ENCODE results near the gene PRKRA. TPM values are rescaled to one million over a fixed set of nuclear protein-coding genes. Genes with fewer than 3 reads are reported as not detected.

Gene PRKRA
- total and polyA plus RNA-seq, 2 of the 13 experiments (the other 11 are each of a cell fraction or from before 2014, with no cell fraction given), result 53.1 to 74.7 TPM

GRCh38 chr2:178450774-178451525 is at the start of gene PRKRA, which contains the start of gene PJVK (continued):
- TF ChIP-seq TBX2 (CRISPR knock-in tag; IDR thresholded peaks at IDR 0.05; ENCODE audit: borderline replicate concordance) (peak; percentile 90), YY1 (IDR thresholded peaks at IDR 0.05; ENCODE audit: insufficient read depth, insufficient replicate concordance, low read depth, low read length) (peak; percentile 32), KDM2A (CRISPR knock-in tag; IDR thresholded peaks at IDR 0.05; ENCODE audit: borderline replicate concordance, low read depth) (peak; percentile 95), NFKB2 (CRISPR knock-in tag; IDR thresholded peaks at IDR 0.05; ENCODE audit: borderline replicate concordance) (peak; percentile 40; the same call in 1 of the 2 replicates), SP5 (CRISPR knock-in tag; IDR thresholded peaks at IDR 0.05; ENCODE audit: borderline replicate concordance, low read depth) (peak; percentile 74), SETDB1 (CRISPR knock-in tag; IDR thresholded peaks at IDR 0.05; ENCODE audit: borderline replicate concordance) (no peak), HHEX (CRISPR knock-in tag; IDR thresholded peaks at IDR 0.05) (no peak; the same call in 1 of the 2 replicates), FOXK1 (CRISPR knock-in tag; IDR thresholded peaks at IDR 0.05; ENCODE audit: borderline replicate concordance, low read depth) (no peak; the same call in 1 of the 2 replicates), CEBPZ (IDR thresholded peaks at IDR 0.05; ENCODE audit: low read length) (no peak), HNRNPL (IDR thresholded peaks at IDR 0.05; ENCODE audit: low read depth, low read length) (peak; percentile 76; the same call in 1 of the 2 replicates), SNAPC4 (CRISPR knock-in tag; IDR thresholded peaks at IDR 0.05) (peak; percentile 77; the same call in 1 of the 2 replicates), FOXO4 (CRISPR knock-in tag; conservative IDR thresholded peaks at IDR 0.05) (no peak), CEBPB (IDR thresholded peaks at IDR 0.05; ENCODE audit: borderline replicate concordance, low read depth, low read length) (peak; percentile 24; the same call in 1 of the 2 replicates), ZBTB38 (CRISPR knock-in tag; IDR thresholded peaks at IDR 0.05) (peak; percentile 78), ZBTB10 (CRISPR knock-in tag; IDR thresholded peaks at IDR 0.05; ENCODE audit: borderline replicate concordance) (peak; percentile 20; the same call in 1 of the 2 replicates)
